ENCODE measurements around the gene CCDC34. TPM values are rescaled to one million over a fixed set of nuclear protein-coding genes. Genes with fewer than 3 reads are reported as not detected.

The CCDC34 gene
- total RNA-seq, 1 experiment from 2014 or later: 18.7 TPM

DNA sequence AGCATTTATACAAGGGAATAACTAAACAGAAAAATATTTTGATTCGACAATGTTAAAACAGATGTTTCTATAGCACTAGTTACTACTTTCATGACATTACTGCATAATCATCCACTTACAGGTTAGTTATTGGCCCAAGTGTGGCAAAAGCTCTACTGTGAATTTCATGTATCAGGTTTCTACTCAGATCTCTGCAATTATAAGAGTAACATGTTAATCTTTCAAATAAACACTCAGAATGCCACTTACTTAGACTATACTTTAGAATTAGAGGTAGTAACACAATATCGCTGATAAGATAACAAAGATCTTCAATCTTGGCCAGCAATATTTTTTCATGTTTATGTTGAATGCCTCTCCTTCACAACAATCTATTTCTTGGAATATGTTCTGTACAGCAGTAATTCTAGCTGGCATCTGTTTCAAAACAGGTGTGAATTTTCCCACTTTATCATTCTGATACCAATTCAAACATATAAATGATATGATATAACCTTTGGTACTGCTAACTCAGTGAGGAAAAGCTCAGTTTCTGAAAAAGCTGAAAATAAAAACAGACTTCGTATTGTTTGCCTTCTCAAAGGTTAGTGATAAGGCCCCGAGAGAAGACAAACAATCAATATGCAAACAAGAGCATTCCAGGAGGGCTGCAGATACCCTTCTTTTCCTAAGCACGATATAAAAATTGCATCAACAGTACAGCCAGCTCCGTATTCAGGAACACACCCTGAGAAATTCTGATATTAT, 11.0 kb upstream of the CCDC34 start:
- DNase-seq (ENCODE audit: low read depth, low spot score) (no peak), ATAC-seq (no peak)
- Histone ChIP-seq H3K4me2 (ENCODE audit: low read length) (no peak overlapping the region), H2AFZ (ENCODE audit: low read depth, low read length, poor library complexity, severe bottlenecking) (no peak overlapping the region), H3K4me3 (replicated peaks in 1 of 2; ENCODE audit: low read depth in 1 of 2, low read length in 2 of 2) (no peak overlapping the region), H3K9me2 (ENCODE audit: insufficient read depth) (no peaks in the 10 kb centered on the region), H3K36me3 (ENCODE audit: control insufficient read depth in 1 of 2, insufficient read depth in 2 of 2, low read length in 2 of 2) (no peaks in the 10 kb centered on the region), H3K27me3 (ENCODE audit: insufficient read depth, low read length) (no peaks in the 10 kb centered on the region), H3K27ac (ENCODE audit: low read depth, low read length) (no peak overlapping the region), H4K20me1 (ENCODE audit: insufficient read depth) (no peaks in the 10 kb centered on the region), H3K79me2 (ENCODE audit: insufficient read depth, low read length) (no peaks in the 10 kb centered on the region), H3K4me1 (ENCODE audit: control insufficient read depth in 1 of 2, insufficient read depth in 2 of 2, low read length in 2 of 2) (no peaks in the 10 kb centered on the region), H3K9ac (ENCODE audit: low read length) (no peak overlapping the region), H3K9me3 (ENCODE audit: control insufficient read depth in 1 of 2, insufficient read depth in 1 of 2, low read depth in 1 of 2, low read length in 2 of 2) (no peaks in the 10 kb centered on the region)
- ChIA-PET POLR2A (no interaction called here), RAD21 (ENCODE audit: low non-redundant PET in 1 of 2, low total read pairs in 2 of 2, uncharacterized antibody in 2 of 2, unreplicated experiment in 2 of 2) (no interaction called here), CTCF (no interaction called here)
- intact Hi-C loops (cut with micrococcal nuclease): no loop called here
- BruUV-seq (replicated peaks): no TSS peak
- TF ChIP-seq, protein P1, sequence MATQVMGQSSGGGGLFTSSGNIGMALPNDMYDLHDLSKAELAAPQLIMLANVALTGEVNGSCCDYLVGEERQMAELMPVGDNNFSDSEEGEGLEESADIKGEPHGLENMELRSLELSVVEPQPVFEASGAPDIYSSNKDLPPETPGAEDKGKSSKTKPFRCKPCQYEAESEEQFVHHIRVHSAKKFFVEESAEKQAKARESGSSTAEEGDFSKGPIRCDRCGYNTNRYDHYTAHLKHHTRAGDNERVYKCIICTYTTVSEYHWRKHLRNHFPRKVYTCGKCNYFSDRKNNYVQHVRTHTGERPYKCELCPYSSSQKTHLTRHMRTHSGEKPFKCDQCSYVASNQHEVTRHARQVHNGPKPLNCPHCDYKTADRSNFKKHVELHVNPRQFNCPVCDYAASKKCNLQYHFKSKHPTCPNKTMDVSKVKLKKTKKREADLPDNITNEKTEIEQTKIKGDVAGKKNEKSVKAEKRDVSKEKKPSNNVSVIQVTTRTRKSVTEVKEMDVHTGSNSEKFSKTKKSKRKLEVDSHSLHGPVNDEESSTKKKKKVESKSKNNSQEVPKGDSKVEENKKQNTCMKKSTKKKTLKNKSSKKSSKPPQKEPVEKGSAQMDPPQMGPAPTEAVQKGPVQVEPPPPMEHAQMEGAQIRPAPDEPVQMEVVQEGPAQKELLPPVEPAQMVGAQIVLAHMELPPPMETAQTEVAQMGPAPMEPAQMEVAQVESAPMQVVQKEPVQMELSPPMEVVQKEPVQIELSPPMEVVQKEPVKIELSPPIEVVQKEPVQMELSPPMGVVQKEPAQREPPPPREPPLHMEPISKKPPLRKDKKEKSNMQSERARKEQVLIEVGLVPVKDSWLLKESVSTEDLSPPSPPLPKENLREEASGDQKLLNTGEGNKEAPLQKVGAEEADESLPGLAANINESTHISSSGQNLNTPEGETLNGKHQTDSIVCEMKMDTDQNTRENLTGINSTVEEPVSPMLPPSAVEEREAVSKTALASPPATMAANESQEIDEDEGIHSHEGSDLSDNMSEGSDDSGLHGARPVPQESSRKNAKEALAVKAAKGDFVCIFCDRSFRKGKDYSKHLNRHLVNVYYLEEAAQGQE (IDR thresholded peaks at IDR 0.05; ENCODE audit: low read depth): no peak
- TF ChIP-seq POLR2AphosphoS5 (IDR thresholded peaks at IDR 0.05; ENCODE audit: low read depth, low read length) (no peak), SIN3A (IDR thresholded peaks at IDR 0.05; ENCODE audit: low read depth) (no peak), TCF7L2 (IDR thresholded peaks at IDR 0.05; ENCODE audit: borderline replicate concordance, extremely low read depth, insufficient read depth, insufficient read length) (no peak)

DNA sequence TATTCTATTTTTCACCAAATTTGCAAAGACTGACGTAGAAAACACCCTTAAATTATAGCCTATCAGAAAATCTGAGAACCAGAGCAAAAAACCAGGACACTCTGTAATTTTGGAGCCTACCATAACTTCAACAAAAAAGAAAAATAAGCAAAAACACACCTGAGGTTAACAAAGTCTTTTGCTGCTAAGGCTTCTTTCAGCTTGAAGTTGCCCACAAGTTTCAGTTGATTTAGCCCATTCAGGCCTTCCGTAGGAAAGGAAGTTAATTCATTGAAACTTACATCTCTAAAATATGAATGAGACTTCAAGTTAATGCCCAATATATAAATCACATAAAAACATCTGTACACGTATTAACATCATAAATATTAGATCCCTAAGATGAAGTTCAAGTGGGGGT, 10.4 kb upstream of the CCDC34 start:
- Histone ChIP-seq H3K4me2 (ENCODE audit: low read length) (no peak overlapping the region), H3K9me3 (ENCODE audit: control insufficient read depth in 1 of 2, insufficient read depth in 1 of 2, low read depth in 1 of 2, low read length in 2 of 2) (no peaks in the 10 kb centered on the region), H4K20me1 (ENCODE audit: insufficient read depth) (no peaks in the 10 kb centered on the region), H2AFZ (ENCODE audit: low read depth, low read length, poor library complexity, severe bottlenecking) (no peak overlapping the region), H3K9me2 (ENCODE audit: insufficient read depth) (no peaks in the 10 kb centered on the region), H3K27me3 (ENCODE audit: insufficient read depth, low read length) (no peaks in the 10 kb centered on the region), H3K4me1 (ENCODE audit: control insufficient read depth in 1 of 2, insufficient read depth in 2 of 2, low read length in 2 of 2) (no peaks in the 10 kb centered on the region), H3K79me2 (ENCODE audit: insufficient read depth, low read length) (no peaks in the 10 kb centered on the region), H3K4me3 (replicated peaks in 1 of 2; ENCODE audit: low read depth in 1 of 2, low read length in 2 of 2) (no peak overlapping the region), H3K27ac (ENCODE audit: low read depth, low read length) (no peak overlapping the region), H3K36me3 (ENCODE audit: control insufficient read depth in 1 of 2, insufficient read depth in 2 of 2, low read length in 2 of 2) (no peaks in the 10 kb centered on the region), H3K9ac (ENCODE audit: low read length) (no peak overlapping the region)
- TF ChIP-seq POLR2AphosphoS5 (IDR thresholded peaks at IDR 0.05; ENCODE audit: low read depth, low read length) (no peak), EZH2 (IDR thresholded peaks at IDR 0.05) (no peak), CBX3 (IDR thresholded peaks at IDR 0.05; ENCODE audit: low read depth) (no peak), EZH2phosphoT487 (IDR thresholded peaks at IDR 0.05; ENCODE audit: borderline replicate concordance) (no peak), SP1 (IDR thresholded peaks at IDR 0.05; ENCODE audit: low read depth) (no peak), EGR1 (IDR thresholded peaks at IDR 0.05; ENCODE audit: low read depth) (no peak), SRF (IDR thresholded peaks at IDR 0.05; ENCODE audit: low read depth) (no peak)
- TF ChIP-seq, protein P2, sequence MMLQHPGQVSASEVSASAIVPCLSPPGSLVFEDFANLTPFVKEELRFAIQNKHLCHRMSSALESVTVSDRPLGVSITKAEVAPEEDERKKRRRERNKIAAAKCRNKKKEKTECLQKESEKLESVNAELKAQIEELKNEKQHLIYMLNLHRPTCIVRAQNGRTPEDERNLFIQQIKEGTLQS (IDR thresholded peaks at IDR 0.05): no peak
- TF ChIP-seq, protein P3, sequence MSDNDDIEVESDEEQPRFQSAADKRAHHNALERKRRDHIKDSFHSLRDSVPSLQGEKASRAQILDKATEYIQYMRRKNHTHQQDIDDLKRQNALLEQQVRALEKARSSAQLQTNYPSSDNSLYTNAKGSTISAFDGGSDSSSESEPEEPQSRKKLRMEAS (IDR thresholded peaks at IDR 0.05): no peak
- TF ChIP-seq, protein P4, sequence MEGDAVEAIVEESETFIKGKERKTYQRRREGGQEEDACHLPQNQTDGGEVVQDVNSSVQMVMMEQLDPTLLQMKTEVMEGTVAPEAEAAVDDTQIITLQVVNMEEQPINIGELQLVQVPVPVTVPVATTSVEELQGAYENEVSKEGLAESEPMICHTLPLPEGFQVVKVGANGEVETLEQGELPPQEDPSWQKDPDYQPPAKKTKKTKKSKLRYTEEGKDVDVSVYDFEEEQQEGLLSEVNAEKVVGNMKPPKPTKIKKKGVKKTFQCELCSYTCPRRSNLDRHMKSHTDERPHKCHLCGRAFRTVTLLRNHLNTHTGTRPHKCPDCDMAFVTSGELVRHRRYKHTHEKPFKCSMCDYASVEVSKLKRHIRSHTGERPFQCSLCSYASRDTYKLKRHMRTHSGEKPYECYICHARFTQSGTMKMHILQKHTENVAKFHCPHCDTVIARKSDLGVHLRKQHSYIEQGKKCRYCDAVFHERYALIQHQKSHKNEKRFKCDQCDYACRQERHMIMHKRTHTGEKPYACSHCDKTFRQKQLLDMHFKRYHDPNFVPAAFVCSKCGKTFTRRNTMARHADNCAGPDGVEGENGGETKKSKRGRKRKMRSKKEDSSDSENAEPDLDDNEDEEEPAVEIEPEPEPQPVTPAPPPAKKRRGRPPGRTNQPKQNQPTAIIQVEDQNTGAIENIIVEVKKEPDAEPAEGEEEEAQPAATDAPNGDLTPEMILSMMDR (IDR thresholded peaks at IDR 0.05 in 2 of 3, conservative IDR thresholded peaks at IDR 0.05 in 1 of 3; ENCODE audit: borderline replicate concordance in 1 of 3, insufficient read depth in 1 of 3, low read depth in 2 of 3, low read length in 2 of 3): no peak
- DNase-seq (ENCODE audit: low read depth, low spot score): no peak
- ChIA-PET RAD21 (ENCODE audit: low non-redundant PET in 1 of 2, low total read pairs in 2 of 2, uncharacterized antibody in 2 of 2, unreplicated experiment in 2 of 2) (no interaction called here), POLR2A (no interaction called here), CTCF (no interaction called here)
- no peak for ATAC-seq
- intact Hi-C loops (cut with micrococcal nuclease): no loop called here
- no TSS peak for BruUV-seq (replicated peaks)

Data from HCT116 (cell line).